Mucosa of stomach (tissue), 1 donor: ENCODE results near the gene NRDC.
A peak's percentile ranks its signal among the peaks of the same experiment; 100 is the strongest.

ENCODE experiments used
- H3K27me3 ChIP-seq: one replicate; pipeline ENCODE4 v1.7.0; 2013; ENCODE audit warnings: mild to moderate bottlenecking, low read length; ENCODE audit not compliant: control insufficient read depth, insufficient read depth
- H3K36me3 ChIP-seq: one replicate; pipeline ENCODE4 v1.7.0; 2013; ENCODE audit warnings: low read length; ENCODE audit not compliant: control insufficient read depth, insufficient read depth
- H3K4me1 ChIP-seq: one replicate; pipeline ENCODE4 v1.7.0; 2013; ENCODE audit warnings: mild to moderate bottlenecking, low read length; ENCODE audit not compliant: control insufficient read depth, insufficient read depth
- H3K4me3 ChIP-seq: one replicate; pipeline ENCODE4 v1.7.0; 2013; ENCODE audit warnings: low read length
- H3K9ac ChIP-seq: one replicate; pipeline ENCODE4 v1.7.0; 2013; ENCODE audit warnings: mild to moderate bottlenecking, low read length, moderate library complexity
- H3K9me3 ChIP-seq: one replicate; pipeline ENCODE4 v1.7.0; 2013; ENCODE audit warnings: mild to moderate bottlenecking, low read length, moderate library complexity; ENCODE audit not compliant: control insufficient read depth
- donor health status: Pancreatic carcinoma.

The NRDC gene

GRCh38 chr1:51878616-51879336 lies at the start of gene NRDC:
Gene NRDC, minus strand, starts transcription at chr1:51878727. Its CDS starts 112 bp downstream, at chr1:51878615.
- H3K9ac ChIP-seq = peak within 1 kb of the TSS; percentile 99
- H3K4me3 ChIP-seq = peak within 1 kb of the TSS; percentile 91
- H3K27me3 ChIP-seq = peaks cover 17% of the 10 kb centered on the region
- H3K4me1 ChIP-seq = peaks cover 11% of the 10 kb centered on the region
- no peaks in the 10 kb centered on the region for H3K9me3 ChIP-seq
- H3K36me3 ChIP-seq = no peaks in the 10 kb centered on the region

- H3K4me3 ChIP-seq = no peak overlapping the region
- H3K4me1 ChIP-seq = no peaks in the 10 kb centered on the region
- no peak overlapping the region for H3K9ac ChIP-seq
- H3K27me3 ChIP-seq = no peaks in the 10 kb centered on the region
- H3K9me3 ChIP-seq = no peaks in the 10 kb centered on the region
- no peaks in the 10 kb centered on the region for H3K36me3 ChIP-seq
Observed at GRCh38 chr1:51927029-51927428, 48.5 kb upstream of the NRDC start.

- no peak overlapping the region for H3K4me3 ChIP-seq
- H3K27me3 ChIP-seq = no peaks in the 10 kb centered on the region
- no peaks in the 10 kb centered on the region for H3K4me1 ChIP-seq
- no peaks in the 10 kb centered on the region for H3K9me3 ChIP-seq
- no peak overlapping the region for H3K9ac ChIP-seq
- H3K36me3 ChIP-seq = no peaks in the 10 kb centered on the region
Observed at GRCh38 chr1:51926171-51926812, 47.8 kb upstream of the NRDC start.

- H3K9me3 ChIP-seq = no peaks in the 10 kb centered on the region
- peaks cover 14% of the 10 kb centered on the region for H3K4me1 ChIP-seq
- H3K36me3 ChIP-seq = no peaks in the 10 kb centered on the region
- H3K27me3 ChIP-seq = no peaks in the 10 kb centered on the region
- H3K9ac ChIP-seq = no peak overlapping the region
- no peak overlapping the region for H3K4me3 ChIP-seq
Observed at GRCh38 chr1:51924455-51924854, 45.9 kb upstream of the NRDC start.

GRCh38 chr1:51922040-51922439 lies 43.5 kb upstream of the NRDC start:
- peaks cover 14% of the 10 kb centered on the region for H3K4me1 ChIP-seq

GRCh38 chr1:51920130-51920529 lies 41.6 kb upstream of the NRDC start:
- Histone ChIP-seq H3K4me3 (no peak overlapping the region), H3K27me3 (no peaks in the 10 kb centered on the region), H3K4me1 (peaks cover 14% of the 10 kb centered on the region), H3K9me3 (no peaks in the 10 kb centered on the region), H3K36me3 (no peaks in the 10 kb centered on the region), H3K9ac (no peak overlapping the region)

More at GRCh38 chr1:51922040-51922439, 43.5 kb upstream of the NRDC start:
- no peak overlapping the region for H3K4me3 ChIP-seq
- H3K9me3 ChIP-seq = no peaks in the 10 kb centered on the region
- H3K9ac ChIP-seq = no peak overlapping the region
- H3K36me3 ChIP-seq = no peaks in the 10 kb centered on the region
- no peaks in the 10 kb centered on the region for H3K27me3 ChIP-seq

GRCh38 chr1:51919684-51920083 lies 41.2 kb upstream of the NRDC start:
- peaks cover 14% of the 10 kb centered on the region for H3K4me1 ChIP-seq
- no peaks in the 10 kb centered on the region for H3K27me3 ChIP-seq
- no peaks in the 10 kb centered on the region for H3K9me3 ChIP-seq
- no peak overlapping the region for H3K4me3 ChIP-seq
- no peaks in the 10 kb centered on the region for H3K36me3 ChIP-seq
- no peak overlapping the region for H3K9ac ChIP-seq

GRCh38 chr1:51916587-51917405 lies 38.3 kb upstream of the NRDC start:
- H3K9me3 ChIP-seq = no peaks in the 10 kb centered on the region
- H3K9ac ChIP-seq = no peak overlapping the region
- H3K4me3 ChIP-seq = no peak overlapping the region
- H3K36me3 ChIP-seq = no peaks in the 10 kb centered on the region
- peaks cover 14% of the 10 kb centered on the region for H3K4me1 ChIP-seq
- no peaks in the 10 kb centered on the region for H3K27me3 ChIP-seq

- Histone ChIP-seq H3K36me3 (no peaks in the 10 kb centered on the region), H3K9me3 (no peaks in the 10 kb centered on the region), H3K4me3 (no peak overlapping the region), H3K4me1 (peaks cover 13% of the 10 kb centered on the region), H3K9ac (no peak overlapping the region), H3K27me3 (no peaks in the 10 kb centered on the region)
Observed at GRCh38 chr1:51915951-51916350, 37.4 kb upstream of the NRDC start.

GRCh38 chr1:51912881-51913280 lies 34.4 kb upstream of the NRDC start:
- Histone ChIP-seq H3K4me1 (no peaks in the 10 kb centered on the region), H3K9me3 (no peaks in the 10 kb centered on the region), H3K9ac (no peak overlapping the region), H3K27me3 (peaks cover 5% of the 10 kb centered on the region), H3K36me3 (no peaks in the 10 kb centered on the region), H3K4me3 (no peak overlapping the region)

GRCh38 chr1:51910221-51911000 lies 31.9 kb upstream of the NRDC start:
- H3K9ac ChIP-seq = no peak overlapping the region
- H3K9me3 ChIP-seq = no peaks in the 10 kb centered on the region
- peaks cover 5% of the 10 kb centered on the region for H3K27me3 ChIP-seq

More at GRCh38 chr1:51910221-51911000, 31.9 kb upstream of the NRDC start:
- Histone ChIP-seq H3K4me3 (no peak overlapping the region), H3K4me1 (no peaks in the 10 kb centered on the region), H3K36me3 (no peaks in the 10 kb centered on the region)
